ENCODE results near the gene DNAJC5G.

Gene DNAJC5G

DNA sequence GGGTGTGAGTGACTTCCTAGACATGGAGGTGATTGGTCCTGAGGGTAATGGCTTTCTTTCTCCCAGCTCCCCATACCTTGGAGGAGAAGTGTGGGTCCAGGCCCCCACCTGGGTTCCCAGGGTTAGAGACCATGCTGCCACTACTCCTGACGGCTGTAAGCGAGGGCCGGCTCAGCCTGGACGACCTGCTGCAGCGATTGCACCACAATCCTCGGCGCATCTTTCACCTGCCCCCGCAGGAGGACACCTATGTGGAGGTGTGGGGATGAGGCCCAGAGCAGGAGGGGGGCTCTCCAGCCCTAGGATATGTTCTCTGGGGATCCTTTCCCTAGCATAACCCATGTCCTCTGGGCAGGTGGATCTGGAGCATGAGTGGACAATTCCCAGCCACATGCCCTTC, 36.3 kb upstream of the DNAJC5G start:
- Histone ChIP-seq H3K18ac (ENCODE audit: low read length) (no peak overlapping the region), H3K27me3 (ENCODE audit: control insufficient read depth in 3 of 3, insufficient read depth in 3 of 3, low read depth in 1 of 3, low read length in 3 of 3) (no peaks in the 10 kb centered on the region), H3K4me1 (ENCODE audit: control insufficient read depth in 2 of 2, insufficient read depth in 1 of 2, low read depth in 1 of 2, low read length in 2 of 2) (no peaks in the 10 kb centered on the region), H3K36me3 (replicated peaks in 1 of 2; ENCODE audit: control insufficient read depth in 2 of 2, insufficient read depth in 2 of 2, low read length in 2 of 2) (peaks cover 89 to 100% of the 10 kb centered on the region in 2 donors), H2BK120ac (ENCODE audit: low read depth, low read length) (no peak overlapping the region), H3K4me3 (ENCODE audit: low read length in 2 of 2) (no peak overlapping the region), H2BK15ac (ENCODE audit: low read length) (no peak overlapping the region), H3K27ac (replicated peaks; ENCODE audit: low read length) (no peak overlapping the region), H4K91ac (ENCODE audit: low read depth, low read length, poor library complexity) (no peak overlapping the region), H2BK12ac (ENCODE audit: low read length) (no peak overlapping the region), H4K8ac (ENCODE audit: low read depth, low read length) (no peak overlapping the region), H3K9ac (ENCODE audit: low read depth, low read length, poor library complexity) (no peak overlapping the region), H3K4ac (ENCODE audit: low read length) (no peak overlapping the region), H3K9me3 (replicated peaks in 1 of 2; ENCODE audit: control insufficient read depth in 2 of 2, insufficient read depth in 1 of 2, low read depth in 1 of 2, low read length in 2 of 2) (peaks cover 0 to 2% of the 10 kb centered on the region in 2 donors), H2AFZ (ENCODE audit: low read length) (no peak overlapping the region), H2AK5ac (ENCODE audit: low read depth, low read length) (no peak overlapping the region), H3K4me2 (ENCODE audit: insufficient read depth, low read length, poor library complexity, severe bottlenecking) (no peak overlapping the region), H3K79me1 (ENCODE audit: low read depth, low read length) (peaks cover 2% of the 10 kb centered on the region), H2BK5ac (ENCODE audit: low read length) (no peak overlapping the region), H3K14ac (ENCODE audit: low read length) (no peak overlapping the region), H3K23ac (ENCODE audit: low read depth, low read length, poor library complexity) (no peak overlapping the region)
- DNase-seq (ENCODE audit: low spot score): no peak
- WGBS, 2 donors (ENCODE audit: extremely low coverage in 2 of 2, insufficient read length in 2 of 2, insufficient replicate concordance in 1 of 2): no CpG with 5 or more reads among the region's 8 CpGs

DNA sequence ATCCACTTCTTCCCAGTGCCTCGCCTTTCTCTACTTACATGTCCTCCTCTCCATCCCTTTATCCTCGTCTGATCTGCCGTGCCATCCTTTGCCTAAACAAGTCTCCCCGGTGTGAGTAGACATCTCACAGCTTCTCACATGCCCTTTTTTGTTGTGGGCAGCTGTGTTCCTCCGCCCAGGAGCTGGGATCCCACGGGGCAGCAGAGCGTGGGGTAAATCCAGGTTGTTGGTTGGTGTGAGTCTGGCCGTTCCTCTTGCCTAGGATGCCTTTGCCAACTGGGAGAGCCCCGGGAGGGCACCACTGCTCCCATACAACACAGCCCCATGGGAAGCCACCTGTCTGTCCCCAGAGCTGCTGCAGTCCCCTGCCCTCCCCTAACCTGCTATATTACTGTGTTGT, 34.8 kb upstream of the DNAJC5G start:
- Histone ChIP-seq H2BK120ac (ENCODE audit: low read depth, low read length) (no peak overlapping the region), H3K27me3 (ENCODE audit: control insufficient read depth in 3 of 3, insufficient read depth in 3 of 3, low read depth in 1 of 3, low read length in 3 of 3) (no peaks in the 10 kb centered on the region), H4K8ac (ENCODE audit: low read depth, low read length) (no peak overlapping the region), H3K23ac (ENCODE audit: low read depth, low read length, poor library complexity) (no peak overlapping the region), H3K9ac (ENCODE audit: low read depth, low read length, poor library complexity) (no peak overlapping the region), H2BK5ac (ENCODE audit: low read length) (no peak overlapping the region), H3K4me3 (ENCODE audit: low read length in 2 of 2) (no peak overlapping the region), H3K79me1 (ENCODE audit: low read depth, low read length) (peaks cover 2% of the 10 kb centered on the region), H2BK15ac (ENCODE audit: low read length) (no peak overlapping the region), H3K4ac (ENCODE audit: low read length) (no peak overlapping the region), H2AFZ (ENCODE audit: low read length) (no peak overlapping the region), H3K36me3 (replicated peaks in 1 of 2; ENCODE audit: control insufficient read depth in 2 of 2, insufficient read depth in 2 of 2, low read length in 2 of 2) (peaks cover 81 to 100% of the 10 kb centered on the region in 2 donors), H3K9me3 (replicated peaks in 1 of 2; ENCODE audit: control insufficient read depth in 2 of 2, insufficient read depth in 1 of 2, low read depth in 1 of 2, low read length in 2 of 2) (peaks cover 0 to 2% of the 10 kb centered on the region in 2 donors), H3K14ac (ENCODE audit: low read length) (no peak overlapping the region), H2AK5ac (ENCODE audit: low read depth, low read length) (no peak overlapping the region), H3K27ac (replicated peaks; ENCODE audit: low read length) (no peak overlapping the region), H3K4me1 (ENCODE audit: control insufficient read depth in 2 of 2, insufficient read depth in 1 of 2, low read depth in 1 of 2, low read length in 2 of 2) (no peaks in the 10 kb centered on the region), H3K4me2 (ENCODE audit: insufficient read depth, low read length, poor library complexity, severe bottlenecking) (no peak overlapping the region), H2BK12ac (ENCODE audit: low read length) (no peak overlapping the region), H3K18ac (ENCODE audit: low read length) (no peak overlapping the region), H4K91ac (ENCODE audit: low read depth, low read length, poor library complexity) (no peak overlapping the region)
- WGBS, 2 donors (ENCODE audit: extremely low coverage in 2 of 2, insufficient read length in 2 of 2, insufficient replicate concordance in 1 of 2): no CpG with 5 or more reads among the region's 9 CpGs
- DNase-seq (ENCODE audit: low spot score): no peak

- H3K4me1 ChIP-seq (ENCODE audit: control insufficient read depth in 2 of 2, insufficient read depth in 1 of 2, low read depth in 1 of 2, low read length in 2 of 2): no peaks in the 10 kb centered on the region
- no peak overlapping the region for H3K4me2 ChIP-seq (ENCODE audit: insufficient read depth, low read length, poor library complexity, severe bottlenecking)
- H4K91ac ChIP-seq (ENCODE audit: low read depth, low read length, poor library complexity): no peak overlapping the region
- no peak overlapping the region for H2BK15ac ChIP-seq (ENCODE audit: low read length)
- H2AK5ac ChIP-seq (ENCODE audit: low read depth, low read length): no peak overlapping the region
- no peak overlapping the region for H3K23ac ChIP-seq (ENCODE audit: low read depth, low read length, poor library complexity)
- whole genome bisulfite sequencing, 2 donors (ENCODE audit: extremely low coverage in 2 of 2, insufficient read length in 2 of 2, insufficient replicate concordance in 1 of 2): no CpG with 5 or more reads among the region's 24 CpGs
- no peaks in the 10 kb centered on the region for H3K27me3 ChIP-seq (ENCODE audit: control insufficient read depth in 3 of 3, insufficient read depth in 3 of 3, low read depth in 1 of 3, low read length in 3 of 3)
- H2BK12ac ChIP-seq (ENCODE audit: low read length): no peak overlapping the region
- no peak overlapping the region for H3K27ac ChIP-seq (replicated peaks; ENCODE audit: low read length)
- H3K4ac ChIP-seq (ENCODE audit: low read length): no peak overlapping the region
- H3K18ac ChIP-seq (ENCODE audit: low read length): no peak overlapping the region
- H3K9ac ChIP-seq (ENCODE audit: low read depth, low read length, poor library complexity): no peak overlapping the region
- peaks cover 2% of the 10 kb centered on the region for H3K79me1 ChIP-seq (ENCODE audit: low read depth, low read length)
- H2BK5ac ChIP-seq (ENCODE audit: low read length): no peak overlapping the region
- peaks cover 0 to 2% of the 10 kb centered on the region in 2 donors for H3K9me3 ChIP-seq (replicated peaks in 1 of 2; ENCODE audit: control insufficient read depth in 2 of 2, insufficient read depth in 1 of 2, low read depth in 1 of 2, low read length in 2 of 2)
- H3K36me3 ChIP-seq (replicated peaks in 1 of 2; ENCODE audit: control insufficient read depth in 2 of 2, insufficient read depth in 2 of 2, low read length in 2 of 2): peaks cover 70 to 84% of the 10 kb centered on the region in 2 donors
- DNase-seq (ENCODE audit: low spot score): no peak
- H3K14ac ChIP-seq (ENCODE audit: low read length): no peak overlapping the region
- H2BK120ac ChIP-seq (ENCODE audit: low read depth, low read length): no peak overlapping the region
- H2AFZ ChIP-seq (ENCODE audit: low read length): no peak overlapping the region
- H3K4me3 ChIP-seq (ENCODE audit: low read length in 2 of 2): no peak overlapping the region
- no peak overlapping the region for H4K8ac ChIP-seq (ENCODE audit: low read depth, low read length)
Measured at GRCh38 chr2:27241761-27242613, 33.2 kb upstream of the DNAJC5G start.

DNA sequence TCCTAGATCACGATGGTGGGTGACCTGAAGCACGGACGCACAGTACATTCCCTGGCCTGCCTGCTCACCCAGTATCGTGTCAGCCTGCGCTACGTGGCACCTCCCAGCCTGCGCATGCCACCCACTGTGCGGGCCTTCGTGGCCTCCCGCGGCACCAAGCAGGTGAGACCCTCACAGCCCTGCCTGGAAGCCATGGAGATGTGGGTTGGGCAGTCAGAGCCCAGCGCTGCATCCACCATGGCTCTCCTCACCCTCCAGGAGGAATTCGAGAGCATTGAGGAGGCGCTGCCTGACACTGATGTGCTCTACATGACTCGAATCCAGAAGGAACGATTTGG, 32.6 kb upstream of the DNAJC5G start:
- DNase-seq (ENCODE audit: low spot score): no peak
- Histone ChIP-seq H3K27me3 (ENCODE audit: control insufficient read depth in 3 of 3, insufficient read depth in 3 of 3, low read depth in 1 of 3, low read length in 3 of 3) (no peaks in the 10 kb centered on the region), H3K9ac (ENCODE audit: low read depth, low read length, poor library complexity) (no peak overlapping the region), H2BK12ac (ENCODE audit: low read length) (no peak overlapping the region), H3K4me1 (ENCODE audit: control insufficient read depth in 2 of 2, insufficient read depth in 1 of 2, low read depth in 1 of 2, low read length in 2 of 2) (no peaks in the 10 kb centered on the region), H4K91ac (ENCODE audit: low read depth, low read length, poor library complexity) (no peak overlapping the region), H3K9me3 (replicated peaks in 1 of 2; ENCODE audit: control insufficient read depth in 2 of 2, insufficient read depth in 1 of 2, low read depth in 1 of 2, low read length in 2 of 2) (peaks cover 0 to 2% of the 10 kb centered on the region in 2 donors), H2BK15ac (ENCODE audit: low read length) (no peak overlapping the region), H3K14ac (ENCODE audit: low read length) (no peak overlapping the region), H3K18ac (ENCODE audit: low read length) (no peak overlapping the region), H3K4ac (ENCODE audit: low read length) (no peak overlapping the region), H2AK5ac (ENCODE audit: low read depth, low read length) (no peak overlapping the region), H2BK120ac (ENCODE audit: low read depth, low read length) (no peak overlapping the region), H3K4me3 (ENCODE audit: low read length in 2 of 2) (no peak overlapping the region), H3K27ac (replicated peaks; ENCODE audit: low read length) (no peak overlapping the region), H3K36me3 (replicated peaks in 1 of 2; ENCODE audit: control insufficient read depth in 2 of 2, insufficient read depth in 2 of 2, low read length in 2 of 2) (peaks cover 65 to 78% of the 10 kb centered on the region in 2 donors), H2AFZ (ENCODE audit: low read length) (no peak overlapping the region), H3K4me2 (ENCODE audit: insufficient read depth, low read length, poor library complexity, severe bottlenecking) (no peak overlapping the region), H3K79me1 (ENCODE audit: low read depth, low read length) (no peaks in the 10 kb centered on the region), H2BK5ac (ENCODE audit: low read length) (no peak overlapping the region), H3K23ac (ENCODE audit: low read depth, low read length, poor library complexity) (no peak overlapping the region), H4K8ac (ENCODE audit: low read depth, low read length) (no peak overlapping the region)
- no CpG with 5 or more reads among the region's 16 CpGs for WGBS, 2 donors (ENCODE audit: extremely low coverage in 2 of 2, insufficient read length in 2 of 2, insufficient replicate concordance in 1 of 2)
